GM12892 (cell line): ENCODE results near the gene CDH23.

ENCODE experiments used
- DNase-seq: peaks from one replicate; pipeline ENCODE4 v3.0.0; 2011; ENCODE audit not compliant: insufficient read length
- FAIRE-seq: peaks from 2 replicates; lab custom pipeline; 2011; peaks lifted over from hg19 to GRCh38; lab: Jason Lieb, UNC
- POLR2A ChIP-seq: IDR thresholded peaks from 2 replicates; pipeline ENCODE4 v1.6.1; 2011; ENCODE audit warnings: low read depth, low read length, control low read depth
- POLR2AphosphoS5 ChIP-seq: IDR thresholded peaks from 2 replicates; pipeline ENCODE4 v1.6.1; 2011; ENCODE audit warnings: low read depth, low read length, control low read depth
- TAF1 ChIP-seq: IDR thresholded peaks from 2 replicates; pipeline ENCODE4 v1.6.1; 2011; ENCODE audit warnings: low read depth, mild to moderate bottlenecking, control low read depth, low read length, borderline replicate concordance

CDH23 gene

DNA sequence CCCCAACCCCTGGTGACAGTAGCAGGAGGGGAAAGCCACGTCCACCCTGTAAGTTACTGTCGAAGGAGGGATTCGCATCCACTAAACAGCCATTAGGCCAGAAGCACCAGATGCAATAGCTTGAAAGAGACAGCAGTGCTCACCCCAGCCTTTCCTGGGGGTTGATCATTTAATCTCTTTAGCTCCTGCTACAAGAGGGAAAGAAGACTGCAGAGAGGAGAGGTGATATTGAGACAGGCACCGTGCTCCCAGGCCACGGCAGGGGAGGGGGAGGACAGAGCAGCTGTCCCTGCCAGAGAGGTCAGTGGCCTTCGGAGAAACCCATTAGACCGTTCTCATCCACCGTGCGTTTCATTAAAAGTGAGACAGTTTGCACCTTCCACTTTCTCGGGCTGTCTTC is 148.3 kb downstream of the CDH23 start:
- TF ChIP-seq POLR2AphosphoS5 (no peak), POLR2A (no peak), TAF1 (no peak)
- DNase-seq (no peak), FAIRE-seq (no peak)

- DNase-seq = no peak
- FAIRE-seq = no peak
- no peak for TF ChIP-seq POLR2A
- no peak for TF ChIP-seq POLR2AphosphoS5
- no peak for TF ChIP-seq TAF1
Observed at GRCh38 chr10:71546220-71546619, 149.5 kb downstream of the CDH23 start.

DNA sequence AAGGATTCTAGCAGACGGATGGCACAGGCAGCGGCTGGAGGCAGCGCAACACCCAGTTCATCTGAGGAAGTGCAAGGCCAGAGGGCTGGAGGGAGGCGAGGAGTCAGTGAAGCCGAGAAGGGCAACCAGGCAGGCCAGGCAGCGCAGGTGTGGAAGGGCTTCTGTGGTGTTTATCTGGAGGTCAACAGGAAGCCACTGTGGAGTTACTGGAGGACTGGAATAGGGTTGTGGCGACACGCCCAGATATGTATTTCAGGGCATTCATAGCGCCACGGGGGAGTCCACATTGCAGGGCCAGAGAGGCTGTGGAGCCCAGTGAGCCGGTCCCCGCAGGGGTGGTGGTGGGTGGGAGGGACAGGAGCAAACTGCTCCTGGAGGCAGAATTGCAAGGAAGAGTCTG is 150.6 kb downstream of the CDH23 start:
- no peak for FAIRE-seq
- DNase-seq = no peak
- no peak for TF ChIP-seq TAF1
- TF ChIP-seq POLR2A = no peak

- DNase-seq (peak; percentile 37), FAIRE-seq (no peak)
- TF ChIP-seq TAF1 (no peak), POLR2AphosphoS5 (no peak), POLR2A (no peak)
Observed at GRCh38 chr10:71547876-71548846, 151.4 kb downstream of the CDH23 start.

GRCh38 chr10:71549766-71550533 is 153.2 kb downstream of the CDH23 start:
- FAIRE-seq (no peak), DNase-seq (no peak)
- TF ChIP-seq POLR2AphosphoS5 = no peak
- TF ChIP-seq POLR2A = no peak
- no peak for TF ChIP-seq TAF1

DNA sequence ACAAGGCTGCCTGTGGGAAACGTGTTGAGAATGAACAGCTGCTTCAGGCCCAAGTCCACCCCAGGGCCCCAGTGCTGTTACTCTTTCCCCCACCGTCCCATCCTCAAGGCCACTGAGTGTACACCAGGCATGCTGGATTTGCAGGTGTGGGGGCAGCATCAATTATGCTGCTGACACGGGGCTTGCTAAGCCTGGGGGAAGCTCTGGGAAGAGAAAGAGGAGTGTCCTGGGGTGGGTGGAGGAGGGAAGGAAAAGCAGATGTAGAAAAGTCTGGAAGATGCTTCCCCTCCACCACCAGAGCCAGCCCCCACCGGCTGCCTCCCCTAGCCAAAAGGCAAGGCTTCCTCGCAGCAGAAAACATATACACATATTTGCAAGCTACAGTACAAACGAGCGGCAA is 153.9 kb downstream of the CDH23 start:
- no peak for TF ChIP-seq POLR2A
- TF ChIP-seq TAF1 = no peak
- no peak for DNase-seq
- FAIRE-seq = no peak

DNA sequence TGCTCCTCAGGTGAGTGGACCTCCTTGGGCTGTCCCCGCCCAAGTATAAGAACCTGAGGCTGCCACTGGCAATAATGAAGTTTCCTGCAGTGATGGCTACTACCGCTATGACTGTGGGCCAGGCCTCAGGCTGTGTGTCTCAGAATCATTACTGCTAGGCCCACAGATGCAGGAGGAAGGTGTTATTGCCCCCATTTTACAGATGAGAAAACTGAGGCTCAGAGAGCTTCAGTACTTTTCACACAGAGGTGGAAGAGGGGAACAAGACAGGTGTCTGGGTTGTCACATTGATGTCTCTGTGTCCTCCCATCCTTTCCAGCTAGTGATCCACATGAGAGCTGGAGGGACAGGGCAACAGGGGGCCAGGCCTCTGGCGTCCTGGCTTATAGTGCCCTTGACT is 155.2 kb downstream of the CDH23 start:
- TF ChIP-seq POLR2AphosphoS5 (no peak), POLR2A (no peak), TAF1 (no peak)
- FAIRE-seq (no peak), DNase-seq (no peak)

DNA sequence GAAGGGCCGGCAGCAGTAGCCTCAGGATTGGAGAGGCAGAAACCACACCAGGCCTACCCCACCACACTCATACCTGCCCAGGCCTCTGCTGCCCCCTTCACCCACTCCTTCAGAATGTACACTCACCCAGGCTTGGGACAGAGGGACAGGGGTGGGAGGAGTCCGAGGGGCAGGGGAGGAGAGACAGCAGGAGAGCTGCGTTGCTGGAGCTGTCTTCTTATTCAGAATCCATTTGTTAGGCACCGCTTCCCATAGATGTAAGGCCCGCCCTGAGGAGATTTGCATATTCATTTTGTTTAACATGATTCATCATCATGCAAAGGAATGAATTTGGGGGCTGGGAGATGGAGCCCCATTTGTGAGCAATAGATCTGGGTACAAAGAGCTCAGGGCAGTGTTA is 156.7 kb downstream of the CDH23 start:
- DNase-seq (no peak), FAIRE-seq (no peak)
- TF ChIP-seq TAF1 (no peak), POLR2AphosphoS5 (no peak), POLR2A (no peak)

- FAIRE-seq (no peak), DNase-seq (no peak)
- TF ChIP-seq TAF1 = no peak
- no peak for TF ChIP-seq POLR2AphosphoS5
- TF ChIP-seq POLR2A = no peak
Observed at GRCh38 chr10:71554671-71555070, 158.0 kb downstream of the CDH23 start.

- no peak for FAIRE-seq
- TF ChIP-seq TAF1 (no peak), POLR2A (no peak), POLR2AphosphoS5 (no peak)
Observed at GRCh38 chr10:71555087-71555723, 158.5 kb downstream of the CDH23 start.

GRCh38 chr10:71555724-71556119 is 159.0 kb downstream of the CDH23 start:
- FAIRE-seq (no peak), DNase-seq (no peak)
- no peak for TF ChIP-seq POLR2A
- no peak for TF ChIP-seq TAF1
- TF ChIP-seq POLR2AphosphoS5 = no peak

More at GRCh38 chr10:71555087-71555723, 158.5 kb downstream of the CDH23 start:
- DNase-seq = no peak
